Osteoblast (primary cell): Measurements from ENCODE around the gene NDE1. TPM values are rescaled to one million over a fixed set of nuclear protein-coding genes. Genes with fewer than 3 reads are reported as not detected.
"Not testable (repeated sequence)": the region's sequence is repeated elsewhere in the genome, so short reads cannot be mapped to it uniquely, and the experiment has no call there.

Source experiments
- DNase-seq: peaks from one replicate; pipeline ENCODE4 v3.0.0; 2011; ENCODE audit warnings: low spot score, mixed read lengths; ENCODE audit not compliant: insufficient read length; ENCODE audit errors: missing footprints
- H2AFZ ChIP-seq: 2 replicates; pipeline ENCODE4 v1.6.0; 2011; ENCODE audit warnings: mild to moderate bottlenecking, low read length
- H3K27ac ChIP-seq: 2 replicates; pipeline ENCODE4 v1.5.1; 2011; ENCODE audit warnings: mild to moderate bottlenecking, low read depth, low read length, moderate library complexity
- H3K27me3 ChIP-seq: 2 replicates; pipeline ENCODE4 v1.6.0; 2012; ENCODE audit warnings: mild to moderate bottlenecking, control low read depth, inconsistent platforms, low read length, moderate library complexity; ENCODE audit not compliant: insufficient read depth
- H3K36me3 ChIP-seq: 2 replicates; pipeline ENCODE4 v1.5.1; 2011; ENCODE audit warnings: mild to moderate bottlenecking, low read length, control low read depth, moderate library complexity; ENCODE audit not compliant: insufficient read depth
- H3K4me1 ChIP-seq: 2 replicates; pipeline ENCODE4 v1.5.1; 2011; ENCODE audit warnings: mild to moderate bottlenecking, low read length, control low read depth, moderate library complexity; ENCODE audit not compliant: insufficient read depth
- H3K4me2 ChIP-seq: 2 replicates; pipeline ENCODE4 v1.6.0; 2011; ENCODE audit warnings: mild to moderate bottlenecking, low read length; ENCODE audit not compliant: insufficient read depth
- H3K4me3 ChIP-seq: fragments of 200-600 bp; sonication (generic); 3 replicates; pipeline ENCODE4 v1.5.1; 2012; ENCODE audit warnings: mild to moderate bottlenecking, low read length, inconsistent platforms; ENCODE audit not compliant: insufficient read depth
- H3K79me2 ChIP-seq: 2 replicates; pipeline ENCODE4 v1.6.0; 2012; ENCODE audit warnings: mild to moderate bottlenecking, low read length, control low read depth, inconsistent platforms; ENCODE audit not compliant: insufficient read depth
- H3K9me3 ChIP-seq: 2 replicates; pipeline ENCODE4 v1.5.1; 2011; ENCODE audit warnings: low read depth, low read length, control low read depth
- H4K20me1 ChIP-seq: 2 replicates; pipeline ENCODE4 v1.6.0; 2012; ENCODE audit warnings: mild to moderate bottlenecking, low read length, control low read depth; ENCODE audit not compliant: insufficient read depth
- total RNA-seq: library from RNA; depleted of rRNA; stranded (reverse); fragments of >200 nt; gene quantifications from 2 replicates; pipeline ENCODE4 v1.2.3, GENCODE V29; 2012
- TF ChIP-seq, protein P1 (sequence below): IDR thresholded peaks from 2 replicates; pipeline ENCODE4 v1.5.1; 2011; ENCODE audit warnings: mild to moderate bottlenecking, low read depth, low read length, moderate library complexity; ENCODE audit errors: extremely low read depth

The NDE1 gene
- total RNA-seq, 1 donor: 31.5 TPM

DNA sequence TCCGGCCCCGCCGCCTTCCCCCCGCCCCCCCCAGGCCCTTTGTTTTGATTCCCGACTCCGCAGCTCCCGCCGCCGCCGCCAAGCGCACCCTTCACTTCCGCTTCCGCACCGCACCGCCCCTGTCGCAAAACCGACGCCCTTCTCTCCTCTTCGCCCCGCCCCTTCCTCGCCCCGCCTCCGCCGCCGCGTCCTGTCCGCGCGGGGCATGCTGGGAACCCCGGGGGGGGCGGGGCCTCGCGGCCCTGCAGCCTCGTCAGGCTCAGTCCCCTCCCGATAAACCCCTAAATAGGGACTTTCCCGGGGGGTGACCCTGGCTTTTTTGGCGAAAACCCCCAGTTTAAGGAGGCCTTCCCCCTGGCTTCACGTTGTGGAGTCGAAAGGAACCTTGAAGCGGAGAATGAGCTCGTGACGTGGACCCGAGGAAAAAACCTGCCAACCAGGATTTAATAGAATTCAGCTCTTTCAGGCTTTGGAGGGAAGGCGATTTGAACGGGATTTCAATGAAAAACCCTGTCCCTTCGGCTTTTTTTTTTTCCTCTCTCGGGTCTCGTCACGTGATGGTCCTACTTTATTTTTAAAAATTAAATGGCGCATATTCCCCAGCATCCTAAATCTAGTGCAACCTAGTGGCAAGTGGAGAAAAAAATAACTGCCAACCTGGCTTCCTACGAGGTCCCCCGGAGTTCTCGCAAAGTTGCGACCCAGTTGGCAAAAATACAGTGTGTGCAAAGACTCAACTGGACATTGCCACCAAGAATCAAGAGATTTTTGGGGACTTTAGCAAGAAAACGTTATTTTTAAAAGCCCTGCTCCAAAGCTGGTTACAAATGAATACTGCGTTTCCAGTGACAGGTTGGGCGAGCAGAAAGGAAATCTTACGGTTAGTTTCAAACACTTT is 6.7 kb upstream of the NDE1 start, which contains the start of gene MARF1:
TSS of gene MARF1 (minus strand) at position 107 of the 898 bp plus-strand sequence. CDS start 3,921 bp downstream, outside the sequence.
- H2AFZ ChIP-seq: peak within 1 kb of the TSS; percentile 98
- peaks cover 27% of the 10 kb centered on the region for H3K4me1 ChIP-seq
- no peaks in the 10 kb centered on the region for H4K20me1 ChIP-seq
- peak within 1 kb of the TSS; percentile 94 for H3K4me3 ChIP-seq
- TF ChIP-seq, protein P1, sequence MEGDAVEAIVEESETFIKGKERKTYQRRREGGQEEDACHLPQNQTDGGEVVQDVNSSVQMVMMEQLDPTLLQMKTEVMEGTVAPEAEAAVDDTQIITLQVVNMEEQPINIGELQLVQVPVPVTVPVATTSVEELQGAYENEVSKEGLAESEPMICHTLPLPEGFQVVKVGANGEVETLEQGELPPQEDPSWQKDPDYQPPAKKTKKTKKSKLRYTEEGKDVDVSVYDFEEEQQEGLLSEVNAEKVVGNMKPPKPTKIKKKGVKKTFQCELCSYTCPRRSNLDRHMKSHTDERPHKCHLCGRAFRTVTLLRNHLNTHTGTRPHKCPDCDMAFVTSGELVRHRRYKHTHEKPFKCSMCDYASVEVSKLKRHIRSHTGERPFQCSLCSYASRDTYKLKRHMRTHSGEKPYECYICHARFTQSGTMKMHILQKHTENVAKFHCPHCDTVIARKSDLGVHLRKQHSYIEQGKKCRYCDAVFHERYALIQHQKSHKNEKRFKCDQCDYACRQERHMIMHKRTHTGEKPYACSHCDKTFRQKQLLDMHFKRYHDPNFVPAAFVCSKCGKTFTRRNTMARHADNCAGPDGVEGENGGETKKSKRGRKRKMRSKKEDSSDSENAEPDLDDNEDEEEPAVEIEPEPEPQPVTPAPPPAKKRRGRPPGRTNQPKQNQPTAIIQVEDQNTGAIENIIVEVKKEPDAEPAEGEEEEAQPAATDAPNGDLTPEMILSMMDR: peak; percentile 59
- H3K4me2 ChIP-seq: peak within 1 kb of the TSS; percentile 100
- no peaks in the 10 kb centered on the region for H3K27me3 ChIP-seq
- H3K27ac ChIP-seq: peak within 1 kb of the TSS; percentile 100
- H3K36me3 ChIP-seq: peaks cover 9% of the 10 kb centered on the region
- peaks cover 32% of the 10 kb centered on the region for H3K79me2 ChIP-seq
- no peaks in the 10 kb centered on the region for H3K9me3 ChIP-seq
- DNase-seq: peak; percentile 92

DNA sequence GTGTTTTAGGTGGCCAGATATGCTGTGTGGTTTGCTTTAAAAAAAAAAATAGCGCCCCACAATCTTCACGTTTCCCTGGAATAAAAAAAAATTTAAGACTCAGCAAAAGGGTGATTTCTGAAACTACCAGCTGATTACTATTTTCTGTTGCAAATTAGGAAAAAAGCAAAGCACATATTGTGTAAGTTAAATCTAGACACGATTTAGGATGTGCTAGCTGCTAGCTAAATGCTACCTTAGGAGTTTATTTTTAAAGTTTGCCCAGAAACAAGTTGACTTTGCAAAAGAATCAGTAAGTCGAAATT is 6.1 kb upstream of the NDE1 start:
- peak overlapping the region; percentile 94 for H3K4me3 ChIP-seq
- H3K27ac ChIP-seq: peak overlapping the region; percentile 100
- no peaks in the 10 kb centered on the region for H3K9me3 ChIP-seq
- H3K4me1 ChIP-seq: peaks cover 27% of the 10 kb centered on the region
- H3K27me3 ChIP-seq: no peaks in the 10 kb centered on the region
- H3K79me2 ChIP-seq: peaks cover 32% of the 10 kb centered on the region
- peaks cover 3% of the 10 kb centered on the region for H3K36me3 ChIP-seq
- peak overlapping the region; percentile 100 for H3K4me2 ChIP-seq
- TF ChIP-seq, protein P1: no peak
- H4K20me1 ChIP-seq: no peaks in the 10 kb centered on the region
- DNase-seq: no peak
- H2AFZ ChIP-seq: peak overlapping the region; percentile 98

DNA sequence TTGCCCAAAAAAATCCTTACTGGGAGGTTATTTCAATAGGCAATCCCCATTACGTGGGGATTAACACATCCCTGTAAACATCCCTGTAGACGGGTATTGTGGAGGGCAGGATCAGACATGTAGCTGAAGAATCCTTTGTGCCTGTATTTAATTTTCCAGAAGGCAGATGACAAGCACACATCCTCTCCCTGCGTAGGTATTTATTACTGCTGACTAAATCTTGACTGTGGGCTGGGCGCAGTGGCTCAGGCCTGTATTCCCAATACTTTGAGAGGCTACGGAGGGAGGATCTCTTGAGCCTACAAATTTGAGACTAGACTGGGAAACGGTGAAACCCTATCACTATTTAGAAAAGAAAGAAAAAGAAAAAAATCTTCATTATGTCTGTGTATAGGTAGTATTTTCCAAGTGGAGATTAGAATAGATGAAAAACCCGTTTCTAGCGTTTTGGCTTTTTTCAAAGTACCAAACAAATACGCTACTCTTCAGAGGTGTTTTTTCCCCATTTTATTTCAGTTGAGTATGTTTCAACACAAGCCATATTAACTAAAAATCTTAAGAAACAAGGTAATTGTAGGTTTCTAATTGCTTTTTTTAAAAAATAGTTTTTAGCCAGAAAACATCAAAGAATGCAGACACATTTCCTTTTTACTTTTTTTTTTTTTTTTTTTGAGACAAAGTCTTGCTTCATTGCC is 5.6 kb upstream of the NDE1 start:
- TF ChIP-seq, protein P1: no peak
- DNase-seq: no peak
- Histone ChIP-seq H2AFZ (peak overlapping the region; percentile 65), H3K4me3 (peak overlapping the region; percentile 94), H3K79me2 (peaks cover 33% of the 10 kb centered on the region), H3K9me3 (no peaks in the 10 kb centered on the region), H4K20me1 (no peaks in the 10 kb centered on the region), H3K4me1 (peaks cover 27% of the 10 kb centered on the region), H3K27me3 (no peaks in the 10 kb centered on the region), H3K36me3 (no peaks in the 10 kb centered on the region), H3K4me2 (peak overlapping the region; percentile 100), H3K27ac (peak overlapping the region; percentile 100)

DNA sequence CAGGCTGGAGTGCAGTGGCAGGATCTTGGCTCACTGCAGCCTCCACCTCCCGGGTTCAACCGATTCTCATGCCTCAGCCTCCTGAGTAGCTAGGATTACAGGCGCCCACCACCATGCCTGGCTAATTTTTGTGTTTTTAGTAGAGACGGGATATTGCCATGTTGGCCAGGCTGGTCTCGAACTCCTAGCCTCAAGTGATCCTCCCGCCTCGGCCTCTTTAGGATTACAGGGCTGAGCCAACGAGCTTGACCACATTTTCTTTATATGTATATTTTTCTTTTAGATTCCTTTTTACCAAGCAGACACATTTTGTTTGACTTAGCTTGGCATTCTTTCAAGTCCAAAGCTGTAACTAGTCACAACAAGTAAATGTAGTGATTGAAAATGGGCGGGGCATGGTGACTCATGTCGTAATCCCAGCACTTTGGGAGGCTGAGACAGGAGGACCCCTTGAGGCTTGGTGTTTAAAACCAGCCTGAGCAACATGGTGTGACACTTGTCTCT is 5.0 kb upstream of the NDE1 start:
- Histone ChIP-seq H3K4me1 (peaks cover 32% of the 10 kb centered on the region), H3K27ac (peak overlapping the region; percentile 100), H3K79me2 (peaks cover 32% of the 10 kb centered on the region)
- H2AFZ ChIP-seq, H3K4me2 ChIP-seq, H4K20me1 ChIP-seq, H3K27me3 ChIP-seq, H3K4me3 ChIP-seq, H3K36me3 ChIP-seq, H3K9me3 ChIP-seq: not testable (repeated sequence)
- DNase-seq: peak; percentile 81

DNA sequence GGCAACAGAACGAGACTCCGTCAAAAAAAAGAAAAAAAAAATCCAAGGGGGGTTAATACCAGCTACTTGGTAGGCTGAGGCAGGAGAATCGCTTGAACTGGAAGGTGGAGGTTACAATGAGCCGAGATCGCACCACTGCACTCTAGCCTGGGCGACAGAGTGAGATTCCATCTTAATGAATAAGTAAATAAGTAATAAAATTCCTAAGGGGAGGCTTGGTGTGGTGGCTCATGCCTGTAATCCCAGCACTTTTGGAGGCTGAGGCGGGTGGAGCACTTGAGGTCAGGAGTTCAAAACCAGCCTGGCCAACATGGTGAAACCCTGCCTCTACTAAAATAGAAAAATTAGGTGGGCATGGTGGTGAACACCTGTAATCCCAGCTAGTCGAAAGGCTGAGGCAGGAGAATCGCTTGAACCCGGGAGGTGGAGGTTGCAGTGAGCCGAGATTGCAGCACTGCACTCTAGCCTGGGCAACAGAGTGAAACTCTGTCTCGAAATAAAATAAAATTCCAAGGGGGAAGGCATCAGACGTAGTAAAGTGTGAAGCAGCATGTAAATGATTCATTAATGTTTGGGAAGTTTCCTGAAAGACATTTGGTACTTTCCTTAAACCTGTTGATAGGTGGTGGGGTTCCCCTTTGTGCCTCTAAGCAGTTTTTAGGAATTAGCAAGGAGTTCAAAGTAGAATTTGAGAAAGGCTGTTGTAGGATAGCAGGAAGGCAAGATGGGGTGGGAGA is 3.3 kb upstream of the NDE1 start:
- H3K27me3 ChIP-seq, H2AFZ ChIP-seq, H3K9me3 ChIP-seq, H3K36me3 ChIP-seq, H3K27ac ChIP-seq, DNase-seq, H3K4me2 ChIP-seq, H3K4me3 ChIP-seq, H4K20me1 ChIP-seq: not testable (repeated sequence)
- Histone ChIP-seq H3K4me1 (peaks cover 32% of the 10 kb centered on the region), H3K79me2 (peaks cover 31% of the 10 kb centered on the region)
